ENCODE measurements around the gene LDHB. TPM values are rescaled to one million over a fixed set of nuclear protein-coding genes. Genes with fewer than 3 reads are reported as not detected.

The LDHB gene
- total RNA-seq, 1 donor from 2014 or later: 1,973 TPM

GRCh38 chr12:21638054-21638891, 19.4 kb downstream of the LDHB start:
- Mint-ChIP-seq H3K27ac (no peak overlapping the region), H3K4me1 (peaks cover 13% of the 10 kb centered on the region)

GRCh38 chr12:21634245-21634644, 23.4 kb downstream of the LDHB start:
- Histone ChIP-seq H2AFZ (replicated peaks) (no peak overlapping the region), H3K4me2 (no peak overlapping the region), H3F3A (ENCODE audit: low read depth) (peaks cover 43% of the 10 kb centered on the region), H3K4me3 (no peak overlapping the region), H3K4me1 (no peaks in the 10 kb centered on the region), H4K20me1 (ENCODE audit: low read depth) (peaks cover under 1% of the 10 kb centered on the region), H3K36me3 (peaks cover 41% of the 10 kb centered on the region), H3K27me3 (no peaks in the 10 kb centered on the region), H3K27ac (no peak overlapping the region), H3K9me3 (ENCODE audit: low read depth) (no peaks in the 10 kb centered on the region), H3K9ac (no peak overlapping the region), H3K79me2 (ENCODE audit: low read depth) (peaks cover under 1% of the 10 kb centered on the region)
- TF ChIP-seq EZH2phosphoT487 (IDR thresholded peaks at IDR 0.05) (no peak), CTCF (IDR thresholded peaks at IDR 0.05) (no peak), EZH2 (IDR thresholded peaks at IDR 0.05) (no peak)
- H3K27me3 Mint-ChIP-seq (ENCODE audit: insufficient read depth, low read depth): no peaks in the 10 kb centered on the region
- H3K4me3 Mint-ChIP-seq: no peak overlapping the region
- no peak for DNase-seq (ENCODE audit: low spot score)
- no peak overlapping the region for H3K27ac Mint-ChIP-seq
- no peaks in the 10 kb centered on the region for H3K9me3 Mint-ChIP-seq
- no peaks in the 10 kb centered on the region for H3K4me1 Mint-ChIP-seq
- H3K36me3 Mint-ChIP-seq: peaks cover 31% of the 10 kb centered on the region

More at GRCh38 chr12:21638054-21638891, 19.4 kb downstream of the LDHB start:
- Histone ChIP-seq H3K4me2 (no peak overlapping the region), H3K27ac (no peak overlapping the region), H2AFZ (replicated peaks) (no peak overlapping the region), H3F3A (ENCODE audit: low read depth) (peaks cover 57% of the 10 kb centered on the region), H3K9ac (no peak overlapping the region), H3K36me3 (peaks cover 80% of the 10 kb centered on the region), H3K4me3 (no peak overlapping the region), H3K27me3 (no peaks in the 10 kb centered on the region), H3K4me1 (peaks cover 5% of the 10 kb centered on the region), H4K20me1 (ENCODE audit: low read depth) (peaks cover 14% of the 10 kb centered on the region), H3K9me3 (ENCODE audit: low read depth) (no peaks in the 10 kb centered on the region), H3K79me2 (ENCODE audit: low read depth) (peaks cover 40% of the 10 kb centered on the region)
- DNase-seq (ENCODE audit: low spot score): no peak
- H3K27me3 Mint-ChIP-seq (ENCODE audit: insufficient read depth, low read depth): no peaks in the 10 kb centered on the region
- H3K9me3 Mint-ChIP-seq: no peaks in the 10 kb centered on the region
- H3K36me3 Mint-ChIP-seq: peaks cover 52% of the 10 kb centered on the region
- no peak overlapping the region for H3K4me3 Mint-ChIP-seq
- TF ChIP-seq EZH2phosphoT487 (IDR thresholded peaks at IDR 0.05) (no peak), CTCF (IDR thresholded peaks at IDR 0.05) (no peak), EZH2 (IDR thresholded peaks at IDR 0.05) (no peak)

GRCh38 chr12:21631367-21631766, 26.3 kb downstream of the LDHB start:
- no peak for TF ChIP-seq EZH2phosphoT487 (IDR thresholded peaks at IDR 0.05)
- no peak for TF ChIP-seq CTCF (IDR thresholded peaks at IDR 0.05)
- no peak for TF ChIP-seq EZH2 (IDR thresholded peaks at IDR 0.05)
- H2AFZ ChIP-seq (replicated peaks): no peak overlapping the region
- H3K9ac ChIP-seq: no peak overlapping the region
- H3K4me3 Mint-ChIP-seq: no peak overlapping the region
- H3K4me2 ChIP-seq: no peak overlapping the region
- no peak for DNase-seq (ENCODE audit: low spot score)
- no peaks in the 10 kb centered on the region for H4K20me1 ChIP-seq (ENCODE audit: low read depth)
- H3K36me3 ChIP-seq: peaks cover 15% of the 10 kb centered on the region
- H3K4me3 ChIP-seq: no peak overlapping the region
- H3K36me3 Mint-ChIP-seq: peaks cover 18% of the 10 kb centered on the region
- H3K9me3 Mint-ChIP-seq: no peaks in the 10 kb centered on the region
- H3K27me3 ChIP-seq: no peaks in the 10 kb centered on the region
- no peaks in the 10 kb centered on the region for H3K79me2 ChIP-seq (ENCODE audit: low read depth)
- no peaks in the 10 kb centered on the region for H3K4me1 ChIP-seq
- H3K4me1 Mint-ChIP-seq: no peaks in the 10 kb centered on the region
- no peak overlapping the region for H3K27ac Mint-ChIP-seq
- H3F3A ChIP-seq (ENCODE audit: low read depth): peaks cover 38% of the 10 kb centered on the region
- H3K27me3 Mint-ChIP-seq (ENCODE audit: insufficient read depth, low read depth): no peaks in the 10 kb centered on the region
- no peaks in the 10 kb centered on the region for H3K9me3 ChIP-seq (ENCODE audit: low read depth)
- H3K27ac ChIP-seq: no peak overlapping the region

Measured in neural progenitor cell (in vitro differentiated cells).